Measurements from ENCODE around the gene ARHGEF37. TPM values are rescaled to one million over a fixed set of nuclear protein-coding genes. Genes with fewer than 3 reads are reported as not detected.
"Not testable (repeated sequence)": the region's sequence is repeated elsewhere in the genome, so short reads cannot be mapped to it uniquely, and the experiment has no call there.

The ARHGEF37 gene
- total RNA-seq, 1 donor from 2014 or later, result 6.5 TPM

GRCh38 chr5:149564542-149565140, 16.7 kb upstream of the ARHGEF37 start:
- DNase-seq (ENCODE audit: low spot score), result not testable (repeated sequence)

GRCh38 chr5:149567226-149567625, 14.1 kb upstream of the ARHGEF37 start:
- ATAC-seq (no peak), DNase-seq (ENCODE audit: low spot score) (no peak)

More at GRCh38 chr5:149564542-149565140, 16.7 kb upstream of the ARHGEF37 start:
- ATAC-seq, result peak; percentile 97

GRCh38 chr5:149572170-149572569, 9.1 kb upstream of the ARHGEF37 start:
- DNase-seq (ENCODE audit: low spot score) (no peak), ATAC-seq (no peak)

- ATAC-seq (no peak), DNase-seq (ENCODE audit: low spot score) (no peak)
Measured at GRCh38 chr5:149572576-149573231, 8.6 kb upstream of the ARHGEF37 start.

- ATAC-seq (no peak), DNase-seq (ENCODE audit: low spot score) (no peak)
Measured at GRCh38 chr5:149575131-149575530, 6.2 kb upstream of the ARHGEF37 start.

GRCh38 chr5:149576021-149576420, 5.3 kb upstream of the ARHGEF37 start:
- no peak for ATAC-seq

GRCh38 chr5:149578896-149579295, 2.4 kb upstream of the ARHGEF37 start:
- DNase-seq (ENCODE audit: low spot score), result no peak
- ATAC-seq, result no peak

More at GRCh38 chr5:149576021-149576420, 5.3 kb upstream of the ARHGEF37 start:
- no peak for DNase-seq (ENCODE audit: low spot score)

- ATAC-seq, result peak; percentile 35
- no peak for DNase-seq (ENCODE audit: low spot score)
Measured at GRCh38 chr5:149580808-149581191, 498 bp upstream of the ARHGEF37 start.

- ATAC-seq (peak; percentile 18), DNase-seq (ENCODE audit: low spot score) (peak; percentile 49)
Measured at GRCh38 chr5:149581931-149582768, 852 bp downstream of the ARHGEF37 start.

- DNase-seq (ENCODE audit: low spot score) (peak; percentile 81), ATAC-seq (peak; percentile 74)
Measured at GRCh38 chr5:149583394-149583793, 2.1 kb downstream of the ARHGEF37 start.

GRCh38 chr5:149584121-149584520, 2.8 kb downstream of the ARHGEF37 start:
- no peak for DNase-seq (ENCODE audit: low spot score)
- ATAC-seq, result no peak

- no peak for DNase-seq (ENCODE audit: low spot score)
Measured at GRCh38 chr5:149585910-149586309, 4.6 kb downstream of the ARHGEF37 start.

GRCh38 chr5:149586708-149587318, 5.5 kb downstream of the ARHGEF37 start:
- DNase-seq (ENCODE audit: low spot score), result no peak

More at GRCh38 chr5:149585910-149586309, 4.6 kb downstream of the ARHGEF37 start:
- ATAC-seq, result no peak

GRCh38 chr5:149588936-149589335, 7.6 kb downstream of the ARHGEF37 start:
- DNase-seq (ENCODE audit: low spot score) (no peak), ATAC-seq (peak; percentile 67)

More at GRCh38 chr5:149586708-149587318, 5.5 kb downstream of the ARHGEF37 start:
- ATAC-seq, result no peak

- DNase-seq (ENCODE audit: low spot score), result no peak
- ATAC-seq, result no peak
Measured at GRCh38 chr5:149593370-149593769, 12.1 kb downstream of the ARHGEF37 start.

- ATAC-seq (no peak), DNase-seq (ENCODE audit: low spot score) (no peak)
Measured at GRCh38 chr5:149594206-149594895, 13.1 kb downstream of the ARHGEF37 start.

GRCh38 chr5:149595105-149595504, 13.8 kb downstream of the ARHGEF37 start:
- ATAC-seq; DNase-seq (ENCODE audit: low spot score): not testable (repeated sequence)

GRCh38 chr5:149596712-149597111, 15.4 kb downstream of the ARHGEF37 start:
- ATAC-seq (no peak), DNase-seq (ENCODE audit: low spot score) (no peak)

GRCh38 chr5:149597618-149598017, 16.3 kb downstream of the ARHGEF37 start:
- no peak for DNase-seq (ENCODE audit: low spot score)
- ATAC-seq, result no peak

GRCh38 chr5:149598234-149598633, 16.9 kb downstream of the ARHGEF37 start:
- not testable (repeated sequence) for DNase-seq (ENCODE audit: low spot score); ATAC-seq

All from left lobe of liver (tissue), 2 donors.